PC-3 (cell line): Measurements from ENCODE around the gene TPGS2.

Experiments used
- EZH2phosphoT487 ChIP-seq: fragments of 300-600 bp; sonication (generic); IDR thresholded peaks from 2 replicates; pipeline ENCODE4 v1.6.1; 2018; ENCODE audit warnings: mild to moderate bottlenecking, antibody characterized with exemption, low read length, borderline replicate concordance
- TF ChIP-seq, protein P1 (sequence below): fragments of 300-600 bp; sonication (generic); conservative IDR thresholded peaks from 2 replicates; pipeline ENCODE4 v1.5.1; 2017; ENCODE audit warnings: antibody characterized with exemption, low read depth, mild to moderate bottlenecking, low read length

DNA sequence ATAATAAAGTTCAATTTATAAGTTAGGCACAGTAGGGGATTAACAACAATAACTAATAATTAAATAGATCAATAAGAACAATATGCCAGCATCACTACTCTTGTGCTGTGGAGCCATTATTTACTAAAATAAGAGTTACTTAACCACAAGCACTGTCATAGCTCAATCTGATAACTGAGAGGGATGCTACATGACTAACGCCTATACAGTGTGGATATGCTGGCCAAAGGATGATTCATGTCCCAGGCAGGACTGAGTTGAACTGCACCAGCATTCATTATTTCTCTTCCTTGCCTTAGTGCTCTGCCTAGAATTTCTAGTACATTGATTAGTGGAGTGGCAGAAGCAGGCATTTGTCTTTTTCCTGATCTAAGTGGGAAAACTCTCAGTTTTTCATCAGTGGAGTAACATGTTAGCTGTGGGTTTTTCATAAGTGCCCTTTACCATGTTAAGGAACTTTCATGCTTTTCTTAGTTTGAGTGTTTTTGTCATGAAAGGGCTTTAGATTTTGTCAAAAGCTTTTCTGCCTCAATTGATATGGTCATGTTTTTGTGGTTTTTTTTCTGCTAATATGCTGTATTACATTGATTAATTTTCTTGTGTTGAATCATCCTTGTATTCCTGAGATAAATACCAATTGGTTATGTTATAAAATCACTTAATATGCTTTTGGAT, 21.9 kb upstream of the TPGS2 start:
- TF ChIP-seq, protein P1, sequence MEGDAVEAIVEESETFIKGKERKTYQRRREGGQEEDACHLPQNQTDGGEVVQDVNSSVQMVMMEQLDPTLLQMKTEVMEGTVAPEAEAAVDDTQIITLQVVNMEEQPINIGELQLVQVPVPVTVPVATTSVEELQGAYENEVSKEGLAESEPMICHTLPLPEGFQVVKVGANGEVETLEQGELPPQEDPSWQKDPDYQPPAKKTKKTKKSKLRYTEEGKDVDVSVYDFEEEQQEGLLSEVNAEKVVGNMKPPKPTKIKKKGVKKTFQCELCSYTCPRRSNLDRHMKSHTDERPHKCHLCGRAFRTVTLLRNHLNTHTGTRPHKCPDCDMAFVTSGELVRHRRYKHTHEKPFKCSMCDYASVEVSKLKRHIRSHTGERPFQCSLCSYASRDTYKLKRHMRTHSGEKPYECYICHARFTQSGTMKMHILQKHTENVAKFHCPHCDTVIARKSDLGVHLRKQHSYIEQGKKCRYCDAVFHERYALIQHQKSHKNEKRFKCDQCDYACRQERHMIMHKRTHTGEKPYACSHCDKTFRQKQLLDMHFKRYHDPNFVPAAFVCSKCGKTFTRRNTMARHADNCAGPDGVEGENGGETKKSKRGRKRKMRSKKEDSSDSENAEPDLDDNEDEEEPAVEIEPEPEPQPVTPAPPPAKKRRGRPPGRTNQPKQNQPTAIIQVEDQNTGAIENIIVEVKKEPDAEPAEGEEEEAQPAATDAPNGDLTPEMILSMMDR = no peak
- no peak for TF ChIP-seq EZH2phosphoT487
